ENCODE measurements around the gene JARID2. TPM values are rescaled to one million over a fixed set of nuclear protein-coding genes. Genes with fewer than 3 reads are reported as not detected.

The JARID2 gene
- total and polyA plus RNA-seq, 11 donors: 3.5 to 12.2 (median 7.5) TPM

- H3K27ac ChIP-seq: peak overlapping the region in 4 of 12 donors; percentile 4 to 66 (median 21)
- no peaks in the 10 kb centered on the region for H3K27me3 ChIP-seq
- intact Hi-C loops (cut with DNase I): loop anchor here in 1 of 10 donors (5.0 kb wide), 1 partner anchor 100 kb away; no protein-coding TSS in a partner anchor
- H3K4me1 ChIP-seq: peaks cover 0 to 18% (median 3%) of the 10 kb centered on the region in 12 donors
- H3K4me3 ChIP-seq: no peak overlapping the region
- TF ChIP-seq POLR2A (IDR thresholded peaks at IDR 0.05) (no peak), CTCF (IDR thresholded peaks at IDR 0.05) (no peak)
- 90 to 94% (median 93%) methylated on average over 9 of the region's 9 CpGs for WGBS, 4 donors
- DNase-seq: no peak
- H3K36me3 ChIP-seq: peaks cover 0 to 88% (median 72%) of the 10 kb centered on the region in 9 donors
- ATAC-seq: peak in 1 of 4 donors; percentile 14
- no peaks in the 10 kb centered on the region for H3K9me3 ChIP-seq
Observed at GRCh38 chr6:15522026-15522425, 276.2 kb downstream of the JARID2 start.

- peaks cover 0 to 84% (median 68%) of the 10 kb centered on the region in 9 donors for H3K36me3 ChIP-seq
- ATAC-seq (peak in 2 of 4 donors; percentile 15 to 26), DNase-seq (no peak)
- peaks cover 0 to 18% (median 3%) of the 10 kb centered on the region in 12 donors for H3K4me1 ChIP-seq
- no peak for TF ChIP-seq CTCF (IDR thresholded peaks at IDR 0.05)
- intact Hi-C loops (cut with DNase I): loop anchor here in 1 of 10 donors (5.0 kb wide), 1 partner anchor 100 kb away; no protein-coding TSS in a partner anchor
- H3K4me3 ChIP-seq: no peak overlapping the region
- no peaks in the 10 kb centered on the region for H3K9me3 ChIP-seq
- no peaks in the 10 kb centered on the region for H3K27me3 ChIP-seq
- H3K27ac ChIP-seq: peak overlapping the region in 2 of 12 donors; percentile 4 to 66
- 73 to 80% (median 76%) methylated on average over 6 of the region's 6 CpGs for WGBS, 4 donors
Observed at GRCh38 chr6:15522427-15522826, 276.6 kb downstream of the JARID2 start.

GRCh38 chr6:15522856-15523529 lies 277.1 kb downstream of the JARID2 start:
- 77 to 79% (median 78%) methylated on average over 16 of the region's 16 CpGs for whole genome bisulfite sequencing, 4 donors
- peak in 2 of 4 donors; percentile 51 to 57 for ATAC-seq

More at GRCh38 chr6:15522856-15523529, 277.1 kb downstream of the JARID2 start:
- Histone ChIP-seq H3K36me3 (peaks cover 0 to 79% (median 63%) of the 10 kb centered on the region in 9 donors), H3K4me3 (no peak overlapping the region), H3K4me1 (peaks cover 0 to 18% (median 3%) of the 10 kb centered on the region in 12 donors), H3K27me3 (no peaks in the 10 kb centered on the region), H3K27ac (peak overlapping the region in 2 of 12 donors; percentile 15 to 41), H3K9me3 (no peaks in the 10 kb centered on the region)
- DNase-seq: no peak
- TF ChIP-seq CTCF (IDR thresholded peaks at IDR 0.05) (no peak), POLR2A (IDR thresholded peaks at IDR 0.05) (no peak)
- intact Hi-C loops (cut with DNase I): loop anchor here in 1 of 10 donors (5.0 kb wide), 1 partner anchor 99 kb away; no protein-coding TSS in a partner anchor

All from heart left ventricle (tissue), 16 donors.